ENCODE measurements around the gene CENPK.

CENPK gene

DNA sequence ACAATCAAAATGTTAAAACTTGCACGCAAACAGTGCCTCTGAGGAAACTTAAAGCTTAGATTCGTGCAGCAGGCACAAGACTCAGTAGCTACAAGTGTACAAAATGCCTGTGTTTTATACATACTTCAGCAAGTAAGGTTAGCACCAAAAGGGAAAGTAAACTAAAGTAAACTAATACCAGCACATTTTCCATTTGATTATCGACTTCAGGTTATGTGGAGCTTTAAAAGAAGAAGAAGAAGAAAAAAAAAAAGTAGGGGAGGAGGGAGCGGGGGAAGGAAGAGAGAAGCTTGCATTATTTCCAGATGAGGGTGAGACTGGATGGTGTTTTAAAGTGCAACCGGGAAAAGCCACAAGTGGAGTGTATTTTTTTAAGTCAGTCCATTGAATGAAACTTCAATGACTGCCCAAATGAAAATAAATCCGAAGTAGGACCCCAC lies 80.7 kb downstream of the CENPK start:
- peak overlapping the region; percentile 84 for H3K4me3 ChIP-seq (ENCODE audit: low read depth, low read length)
- TF ChIP-seq, protein P1, sequence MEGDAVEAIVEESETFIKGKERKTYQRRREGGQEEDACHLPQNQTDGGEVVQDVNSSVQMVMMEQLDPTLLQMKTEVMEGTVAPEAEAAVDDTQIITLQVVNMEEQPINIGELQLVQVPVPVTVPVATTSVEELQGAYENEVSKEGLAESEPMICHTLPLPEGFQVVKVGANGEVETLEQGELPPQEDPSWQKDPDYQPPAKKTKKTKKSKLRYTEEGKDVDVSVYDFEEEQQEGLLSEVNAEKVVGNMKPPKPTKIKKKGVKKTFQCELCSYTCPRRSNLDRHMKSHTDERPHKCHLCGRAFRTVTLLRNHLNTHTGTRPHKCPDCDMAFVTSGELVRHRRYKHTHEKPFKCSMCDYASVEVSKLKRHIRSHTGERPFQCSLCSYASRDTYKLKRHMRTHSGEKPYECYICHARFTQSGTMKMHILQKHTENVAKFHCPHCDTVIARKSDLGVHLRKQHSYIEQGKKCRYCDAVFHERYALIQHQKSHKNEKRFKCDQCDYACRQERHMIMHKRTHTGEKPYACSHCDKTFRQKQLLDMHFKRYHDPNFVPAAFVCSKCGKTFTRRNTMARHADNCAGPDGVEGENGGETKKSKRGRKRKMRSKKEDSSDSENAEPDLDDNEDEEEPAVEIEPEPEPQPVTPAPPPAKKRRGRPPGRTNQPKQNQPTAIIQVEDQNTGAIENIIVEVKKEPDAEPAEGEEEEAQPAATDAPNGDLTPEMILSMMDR (IDR thresholded peaks at IDR 0.05; ENCODE audit: low read depth, low read length) = no peak

DNA sequence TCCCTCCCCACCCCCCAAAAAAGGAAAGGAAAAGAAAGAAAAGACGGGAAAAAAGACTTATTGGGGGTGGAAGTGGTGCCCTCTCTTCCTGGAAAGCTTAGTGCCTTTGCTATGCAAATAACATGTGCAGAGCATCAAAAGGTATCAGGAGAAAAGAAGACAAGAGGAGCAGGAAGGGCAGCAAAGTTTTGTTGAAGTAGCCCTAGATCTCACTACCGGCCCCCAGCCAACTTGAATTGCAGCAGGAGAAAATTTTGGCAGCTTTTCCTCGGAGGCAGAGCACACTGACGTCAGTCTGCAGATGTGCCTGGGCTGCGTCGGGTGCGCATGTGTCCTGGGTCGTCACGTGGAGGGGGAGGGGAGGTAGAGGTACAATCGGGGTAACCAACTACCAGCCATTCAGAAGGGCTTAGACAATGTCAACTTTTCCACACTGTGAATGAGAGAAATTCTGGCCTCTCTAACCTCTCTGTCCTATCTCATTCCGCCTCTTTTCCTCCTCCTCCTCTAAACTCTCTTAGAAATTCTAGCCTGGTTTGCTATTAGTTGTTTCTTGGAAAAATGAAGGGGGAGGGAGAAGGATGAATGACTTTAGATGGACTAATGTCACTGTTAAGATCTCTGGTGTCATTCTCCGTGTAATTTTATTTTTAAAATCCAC lies 81.2 kb downstream of the CENPK start, which contains the start of gene ADAMTS6:
Gene ADAMTS6 (minus strand): TSS at position 286 of the 661 bp plus-strand sequence. CDS start 8,247 bp downstream, outside the sequence.
- H3K4me3 ChIP-seq (ENCODE audit: low read depth, low read length) = peak within 1 kb of the TSS; percentile 84
- TF ChIP-seq, protein P1 (IDR thresholded peaks at IDR 0.05; ENCODE audit: low read depth, low read length) = no peak

DNA sequence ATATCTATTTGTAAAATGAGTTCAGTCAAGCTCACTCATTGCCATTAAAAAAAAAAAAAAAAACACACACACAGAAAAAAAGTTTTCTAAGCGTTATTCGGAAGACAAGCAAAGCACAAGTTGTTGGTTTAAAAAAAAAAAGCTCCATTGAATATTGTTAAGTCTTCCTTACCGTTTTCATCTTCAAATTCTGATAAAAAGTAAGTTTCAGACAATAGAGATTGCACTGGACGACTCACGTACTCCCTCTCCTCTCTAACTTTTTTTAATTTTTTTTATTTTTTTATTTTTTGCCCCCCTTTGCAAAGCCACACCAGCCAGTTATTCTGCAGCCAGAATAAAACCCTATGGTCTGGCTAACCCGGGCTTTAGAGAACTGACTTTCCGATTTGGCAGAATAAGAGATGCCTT lies 81.8 kb downstream of the CENPK start:
- H3K4me3 ChIP-seq (ENCODE audit: low read depth, low read length) = peak overlapping the region; percentile 84
- TF ChIP-seq, protein P1 (IDR thresholded peaks at IDR 0.05; ENCODE audit: low read depth, low read length) = no peak

DNA sequence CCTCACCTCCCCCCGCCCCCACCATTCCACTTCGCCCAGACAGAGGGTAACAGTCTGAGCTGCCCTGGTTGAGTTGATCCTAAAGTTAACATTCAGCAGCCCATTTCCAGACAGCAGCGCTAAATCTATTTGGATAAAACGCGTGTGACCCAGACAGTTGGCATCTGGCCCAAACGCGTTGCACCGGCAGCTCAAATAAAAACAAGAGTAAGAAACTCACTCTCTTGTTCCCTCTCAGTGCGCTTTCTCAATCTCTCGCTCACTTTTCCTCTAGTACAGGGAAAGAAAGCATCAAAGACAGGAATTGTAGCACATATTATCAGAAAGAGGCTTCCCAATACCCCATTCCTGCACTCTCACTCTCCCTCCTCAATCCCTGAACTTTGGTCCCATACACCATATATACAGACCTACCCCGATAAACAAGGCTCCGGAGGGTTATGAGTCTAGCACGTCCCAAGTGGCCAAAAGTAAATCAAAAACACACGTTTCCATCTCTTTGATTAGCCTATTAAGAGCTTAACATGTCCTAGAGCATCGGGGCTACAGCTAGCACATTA lies 82.6 kb downstream of the CENPK start:
- H3K4me3 ChIP-seq (ENCODE audit: low read depth, low read length) = peak overlapping the region; percentile 84
- TF ChIP-seq, protein P1 (IDR thresholded peaks at IDR 0.05; ENCODE audit: low read depth, low read length) = no peak

DNA sequence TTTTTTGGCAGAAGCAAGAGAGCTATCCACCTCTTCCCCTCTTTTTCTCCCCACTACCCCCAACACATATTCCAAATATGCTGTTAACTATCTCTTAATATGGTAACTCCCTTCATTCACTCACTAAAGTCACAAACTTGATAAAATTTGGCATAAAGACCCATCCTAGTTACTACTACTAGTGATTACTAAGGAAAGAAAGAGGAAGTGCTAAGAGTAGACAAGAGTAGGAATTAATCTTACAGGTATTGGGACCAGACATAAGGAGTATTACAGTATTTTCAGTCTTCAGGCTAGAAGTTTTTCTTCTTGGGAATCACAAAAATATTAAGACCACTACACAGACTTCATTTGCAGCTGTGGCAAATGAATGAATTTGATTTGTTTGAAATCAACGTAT lies 83.4 kb downstream of the CENPK start:
- H3K4me3 ChIP-seq (ENCODE audit: low read depth, low read length) = peak overlapping the region; percentile 84
- TF ChIP-seq, protein P1 (IDR thresholded peaks at IDR 0.05; ENCODE audit: low read depth, low read length) = no peak

DNA sequence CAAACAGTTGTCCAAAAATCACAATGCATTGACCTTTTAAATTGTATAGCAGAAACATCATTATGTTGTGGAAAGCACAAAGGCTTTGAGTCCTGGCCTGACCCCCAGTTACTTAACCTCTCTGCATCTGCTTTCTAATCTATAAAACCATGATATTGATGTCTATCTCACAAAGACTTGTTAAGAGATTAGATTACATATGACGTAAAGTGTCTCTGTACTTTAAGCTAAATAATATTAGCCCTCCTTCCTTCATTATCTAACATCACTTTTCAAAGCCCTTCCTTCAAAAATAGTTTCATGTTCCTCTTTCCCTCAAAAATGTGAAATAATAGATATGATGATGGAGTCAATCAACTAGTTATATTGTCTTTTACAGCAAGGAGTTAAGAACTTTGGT lies 84.6 kb downstream of the CENPK start:
- no peak overlapping the region for H3K4me3 ChIP-seq (ENCODE audit: low read depth, low read length)
- TF ChIP-seq, protein P1 (IDR thresholded peaks at IDR 0.05; ENCODE audit: low read depth, low read length) = no peak

DNA sequence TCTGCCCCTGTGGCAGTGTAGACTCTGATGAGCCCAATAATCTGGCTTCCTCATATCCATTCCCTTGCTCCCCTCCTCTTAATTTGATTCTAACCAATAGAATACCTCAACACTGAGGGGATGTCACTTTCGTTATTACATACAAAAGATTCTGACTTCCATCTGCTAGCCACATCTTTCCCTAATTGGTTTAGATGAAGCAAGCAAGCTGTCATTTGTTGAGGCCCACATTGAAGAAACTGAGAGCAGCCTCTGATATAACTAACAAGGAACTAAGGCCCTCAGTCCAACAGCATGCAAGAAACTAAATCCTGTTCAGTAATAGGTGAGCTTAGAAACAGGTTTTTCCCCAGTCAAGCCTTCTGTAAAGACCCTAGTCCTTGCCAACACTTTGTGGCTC lies 87.1 kb downstream of the CENPK start:
- no peak overlapping the region for H3K4me3 ChIP-seq (ENCODE audit: low read depth, low read length)
- TF ChIP-seq, protein P1 (IDR thresholded peaks at IDR 0.05; ENCODE audit: low read depth, low read length) = no peak

All from WI38 (cell line).